Measurements from ENCODE around the gene DSTYK. TPM values are rescaled to one million over a fixed set of nuclear protein-coding genes. Genes with fewer than 3 reads are reported as not detected.

Gene DSTYK
- total RNA-seq, 1 donor from 2014 or later = 15.4 TPM

DNA sequence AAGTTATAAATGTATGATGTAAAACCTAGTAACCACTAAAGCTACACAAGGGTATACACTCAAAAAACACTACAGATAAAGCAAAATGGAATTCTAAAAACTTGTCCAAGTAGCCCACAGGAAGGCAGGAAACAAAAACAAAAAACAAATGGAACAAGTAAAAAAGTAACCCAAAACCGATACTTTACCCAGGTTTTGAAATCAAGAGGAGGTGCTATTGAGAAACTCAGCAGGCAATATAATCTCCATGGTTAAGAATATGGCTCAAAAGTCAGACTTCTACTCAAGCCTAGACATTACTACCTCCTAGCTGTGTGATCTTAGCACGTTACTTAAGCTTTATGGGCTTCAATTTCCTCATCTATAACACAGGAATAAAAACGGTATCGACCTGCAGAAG is 103.0 kb downstream of the DSTYK start:
- H3K27ac Mint-ChIP-seq (ENCODE audit: unreplicated experiment) = no peak overlapping the region
- H3K27ac ChIP-seq (ENCODE audit: low read depth, low read length) = no peak overlapping the region
- H3K4me3 ChIP-seq (ENCODE audit: insufficient read depth, low read depth, low read length) = no peak overlapping the region
- DNase-seq (ENCODE audit: low read depth) = no peak
- no peaks in the 10 kb centered on the region for H3K4me1 Mint-ChIP-seq (ENCODE audit: low read depth, unreplicated experiment)
- H3K9me3 ChIP-seq (ENCODE audit: insufficient read depth, low read depth, low read length) = no peaks in the 10 kb centered on the region
- no peak overlapping the region for H3K9ac ChIP-seq (ENCODE audit: low read length)
- H3K27me3 Mint-ChIP-seq (ENCODE audit: low read depth, unreplicated experiment) = no peaks in the 10 kb centered on the region
- H2AFZ ChIP-seq (ENCODE audit: low read depth, low read length) = no peak overlapping the region
- no peaks in the 10 kb centered on the region for H3K9me3 Mint-ChIP-seq (ENCODE audit: unreplicated experiment)
- no peaks in the 10 kb centered on the region for H3K27me3 ChIP-seq (ENCODE audit: insufficient read depth, low read length)
- H3K4me3 Mint-ChIP-seq (ENCODE audit: unreplicated experiment) = no peak overlapping the region
- peak; percentile 56 for FAIRE-seq
- H3K36me3 Mint-ChIP-seq (ENCODE audit: low read depth, unreplicated experiment) = peaks cover 2% of the 10 kb centered on the region
- H3K4me1 ChIP-seq (ENCODE audit: insufficient read depth, low read length) = no peaks in the 10 kb centered on the region
- H3K36me3 ChIP-seq (ENCODE audit: insufficient read depth, low read length) = peaks cover 24% of the 10 kb centered on the region
- peaks cover 7% of the 10 kb centered on the region for H3K79me2 ChIP-seq (ENCODE audit: insufficient read depth, low read length)
- no peak overlapping the region for H3K4me2 ChIP-seq (ENCODE audit: low read length)
- peaks cover 21% of the 10 kb centered on the region for H4K20me1 ChIP-seq (ENCODE audit: insufficient read depth, low read length)
- no peak for TF ChIP-seq EZH2 (IDR thresholded peaks at IDR 0.05; ENCODE audit: insufficient read depth, low read length)
- TF ChIP-seq CTCF (IDR thresholded peaks at IDR 0.05; ENCODE audit: insufficient read depth, low read depth, low read length) = no peak

GRCh38 chr1:205107327-205107726 is 104.2 kb downstream of the DSTYK start:
- Histone ChIP-seq H2AFZ (ENCODE audit: low read depth, low read length) (no peak overlapping the region), H3K4me1 (ENCODE audit: insufficient read depth, low read length) (no peaks in the 10 kb centered on the region), H3K27me3 (ENCODE audit: insufficient read depth, low read length) (no peaks in the 10 kb centered on the region), H3K4me3 (ENCODE audit: insufficient read depth, low read depth, low read length) (no peak overlapping the region), H4K20me1 (ENCODE audit: insufficient read depth, low read length) (peaks cover 21% of the 10 kb centered on the region), H3K9ac (ENCODE audit: low read length) (no peak overlapping the region), H3K27ac (ENCODE audit: low read depth, low read length) (no peak overlapping the region), H3K36me3 (ENCODE audit: insufficient read depth, low read length) (peaks cover 28% of the 10 kb centered on the region), H3K4me2 (ENCODE audit: low read length) (no peak overlapping the region), H3K79me2 (ENCODE audit: insufficient read depth, low read length) (peaks cover 7% of the 10 kb centered on the region), H3K9me3 (ENCODE audit: insufficient read depth, low read depth, low read length) (no peaks in the 10 kb centered on the region)
- no peak for TF ChIP-seq CTCF (IDR thresholded peaks at IDR 0.05; ENCODE audit: insufficient read depth, low read depth, low read length)
- TF ChIP-seq EZH2 (IDR thresholded peaks at IDR 0.05; ENCODE audit: insufficient read depth, low read length) = no peak
- Mint-ChIP-seq H3K27ac (ENCODE audit: unreplicated experiment) (no peak overlapping the region), H3K36me3 (ENCODE audit: low read depth, unreplicated experiment) (peaks cover 3% of the 10 kb centered on the region), H3K27me3 (ENCODE audit: low read depth, unreplicated experiment) (no peaks in the 10 kb centered on the region), H3K4me3 (ENCODE audit: unreplicated experiment) (no peak overlapping the region), H3K4me1 (ENCODE audit: low read depth, unreplicated experiment) (no peaks in the 10 kb centered on the region), H3K9me3 (ENCODE audit: unreplicated experiment) (no peaks in the 10 kb centered on the region)
- DNase-seq (ENCODE audit: low read depth) (no peak), FAIRE-seq (no peak)

GRCh38 chr1:205102404-205102803 is 109.1 kb downstream of the DSTYK start:
- Mint-ChIP-seq H3K27me3 (ENCODE audit: low read depth, unreplicated experiment) (no peaks in the 10 kb centered on the region), H3K36me3 (ENCODE audit: low read depth, unreplicated experiment) (peaks cover 12% of the 10 kb centered on the region), H3K9me3 (ENCODE audit: unreplicated experiment) (no peaks in the 10 kb centered on the region), H3K27ac (ENCODE audit: unreplicated experiment) (no peak overlapping the region), H3K4me3 (ENCODE audit: unreplicated experiment) (no peak overlapping the region), H3K4me1 (ENCODE audit: low read depth, unreplicated experiment) (no peaks in the 10 kb centered on the region)
- Histone ChIP-seq H3K4me1 (ENCODE audit: insufficient read depth, low read length) (no peaks in the 10 kb centered on the region), H2AFZ (ENCODE audit: low read depth, low read length) (no peak overlapping the region), H3K9ac (ENCODE audit: low read length) (no peak overlapping the region), H3K79me2 (ENCODE audit: insufficient read depth, low read length) (peaks cover 7% of the 10 kb centered on the region), H4K20me1 (ENCODE audit: insufficient read depth, low read length) (peaks cover 6% of the 10 kb centered on the region), H3K27ac (ENCODE audit: low read depth, low read length) (no peak overlapping the region), H3K9me3 (ENCODE audit: insufficient read depth, low read depth, low read length) (no peaks in the 10 kb centered on the region), H3K36me3 (ENCODE audit: insufficient read depth, low read length) (peaks cover 52% of the 10 kb centered on the region), H3K4me3 (ENCODE audit: insufficient read depth, low read depth, low read length) (no peak overlapping the region), H3K27me3 (ENCODE audit: insufficient read depth, low read length) (no peaks in the 10 kb centered on the region), H3K4me2 (ENCODE audit: low read length) (no peak overlapping the region)
- TF ChIP-seq EZH2 (IDR thresholded peaks at IDR 0.05; ENCODE audit: insufficient read depth, low read length) = no peak
- TF ChIP-seq CTCF (IDR thresholded peaks at IDR 0.05; ENCODE audit: insufficient read depth, low read depth, low read length) = no peak
- FAIRE-seq = no peak
- DNase-seq (ENCODE audit: low read depth) = no peak

All from astrocyte (in vitro differentiated cells and primary cell).